OCI-LY1 (cell line): ENCODE data around the gene STXBP6.

ENCODE experiments used
- CTCF ChIP-seq: fragments of 200-600 bp; sonication (generic), shearing (Covaris generic); IDR thresholded peaks from 2 replicates; pipeline ENCODE4 v1.5.1; 2017; ENCODE audit warnings: mild to moderate bottlenecking, antibody characterized with exemption, low read length, moderate library complexity, mixed read lengths
- EZH2 ChIP-seq: fragments of 200-600 bp; sonication (generic), shearing (Covaris generic); IDR thresholded peaks from 2 replicates; pipeline ENCODE4 v1.8.0; 2017; ENCODE audit warnings: borderline replicate concordance, mixed run types, mild to moderate bottlenecking, antibody characterized with exemption, low read length, moderate library complexity, mixed read lengths

GRCh38 chr14:24925771-24926374 lies 124.1 kb downstream of the STXBP6 start:
- TF ChIP-seq CTCF (no peak), EZH2 (no peak)
